Panc1 (cell line): ENCODE data around the gene TET3.

Experiments used
- CTCF ChIP-seq: fragments of 450-650 bp; IDR thresholded peaks from 2 replicates; pipeline ENCODE4 v1.5.1; 2017; ENCODE audit warnings: mild to moderate bottlenecking
- POLR2AphosphoS5 ChIP-seq: IDR thresholded peaks from 2 replicates; pipeline ENCODE4 v1.6.1; 2012; ENCODE audit warnings: mild to moderate bottlenecking, low read depth, low read length, moderate library complexity
- REST ChIP-seq, 2 experiments: IDR thresholded peaks; 2 replicates each; pipeline ENCODE4 v1.6.1; 2011 to 2012; ENCODE audit warnings: low read depth in 2 of 2, control low read depth in 1 of 2, low read length in 1 of 2, mild to moderate bottlenecking in 1 of 2, moderate library complexity in 1 of 2; ENCODE audit not compliant: insufficient read depth in 1 of 2
- TCF7L2 ChIP-seq: IDR thresholded peaks from 2 replicates; pipeline ENCODE4 v1.6.1; 2011; ENCODE audit warnings: mild to moderate bottlenecking, low read depth, low read length, inconsistent platforms

GRCh38 chr2:73970141-73970803 is 14.4 kb upstream of the TET3 start:
- TF ChIP-seq CTCF (no peak), POLR2AphosphoS5 (no peak), REST (IDR thresholded peaks at IDR 0.05; ENCODE audit: insufficient read depth in 1 of 2, low read depth in 2 of 2, low read length in 1 of 2) (no peak), TCF7L2 (no peak)
